Breast epithelium (tissue), 4 donors: Measurements from ENCODE around the gene PRICKLE2. TPM values are rescaled to one million over a fixed set of nuclear protein-coding genes. Genes with fewer than 3 reads are reported as not detected.

Experiments used
- DNase-seq, 2 donors: peaks; one replicate each; pipeline ENCODE4 v3.0.0-alpha.2; 2019; ENCODE audit warnings: low spot score in 2 of 2
- H3K27ac ChIP-seq, 2 donors: fragments of 200-600 bp; sonication (generic) in 1 of 2; one replicate each; pipeline ENCODE4 v1.5.1; 2016 to 2019; ENCODE audit warnings: mild to moderate bottlenecking in 1 of 2
- H3K27me3 ChIP-seq, 2 donors: fragments of 200-600 bp; sonication (generic) in 1 of 2; one replicate each; pipeline versions ENCODE4 v1.5.1 to v1.6.0; 2017 to 2019; ENCODE audit warnings: control low read depth in 1 of 2, mild to moderate bottlenecking in 1 of 2
- H3K36me3 ChIP-seq: fragments of 200-600 bp; one replicate; pipeline ENCODE4 v1.5.1; 2019
- H3K4me1 ChIP-seq, 2 donors: fragments of 200-600 bp; sonication (generic); one replicate each; pipeline ENCODE4 v1.5.1; 2016 to 2019; ENCODE audit warnings: control low read depth in 1 of 2
- H3K4me3 ChIP-seq, 3 donors: fragments of 200-600 bp; sonication (generic); 1 replicate in 2 of 3; 2 replicates in 1 of 3; pipeline ENCODE4 v1.5.1; 2016 to 2019; ENCODE audit warnings: mild to moderate bottlenecking in 3 of 3, moderate library complexity in 2 of 3
- H3K9me3 ChIP-seq, 2 donors: fragments of 200-600 bp; sonication (generic) in 1 of 2; one replicate each; pipeline ENCODE4 v1.5.1; 2016 to 2019; ENCODE audit warnings: control low read depth in 1 of 2
- CTCF ChIP-seq, 3 donors: fragments of 450-650 bp; IDR thresholded peaks; one replicate each; pipeline ENCODE4 v1.5.1; 2016 to 2017; ENCODE audit warnings: antibody characterized with exemption in 3 of 3, mild to moderate bottlenecking in 3 of 3, moderate library complexity in 3 of 3
- POLR2A ChIP-seq: fragments of 450-650 bp; IDR thresholded peaks from one replicate; pipeline ENCODE4 v1.6.1; 2016; ENCODE audit warnings: antibody characterized with exemption, mild to moderate bottlenecking, moderate library complexity
- POLR2AphosphoS5 ChIP-seq, 3 donors: sonication (generic); formaldehyde crosslinking; IDR thresholded peaks; one replicate each; pipeline ENCODE4 v1.6.1; 2017; ENCODE audit warnings: antibody characterized with exemption in 3 of 3
- intact Hi-C: fragments of 100-400 bp; cut with DNase I; formaldehyde crosslinking; loops from one replicate; pipeline ENCODE4 v1.15.1; 2023; ENCODE audit warnings: low total_unique reads
- total RNA-seq, 3 donors: library from RNA; depleted of rRNA; stranded (reverse); fragments of >200 nt; gene quantifications; one replicate each; pipeline ENCODE4 v1.1.0, GENCODE V29; 2016

PRICKLE2 gene
- total RNA-seq, 3 donors from 2014 or later: 35.1 to 72.5 (median 44.5) TPM

GRCh38 chr3:64158334-64158733 is 66.9 kb downstream of the PRICKLE2 start:
- no peak overlapping the region for H3K4me3 ChIP-seq
- no peaks in the 10 kb centered on the region for H3K36me3 ChIP-seq
- peaks cover 0 to 4% of the 10 kb centered on the region in 2 donors for H3K4me1 ChIP-seq
- DNase-seq: peak; percentile 61 to 70
- H3K27me3 ChIP-seq: no peaks in the 10 kb centered on the region
- no peaks in the 10 kb centered on the region for H3K9me3 ChIP-seq
- intact Hi-C loops: no loop called here
- TF ChIP-seq CTCF (IDR thresholded peaks at IDR 0.05) (no peak), POLR2AphosphoS5 (IDR thresholded peaks at IDR 0.05) (peak in 1 of 3 donors; percentile 49)
- H3K27ac ChIP-seq: peak overlapping the region; percentile 84

DNA sequence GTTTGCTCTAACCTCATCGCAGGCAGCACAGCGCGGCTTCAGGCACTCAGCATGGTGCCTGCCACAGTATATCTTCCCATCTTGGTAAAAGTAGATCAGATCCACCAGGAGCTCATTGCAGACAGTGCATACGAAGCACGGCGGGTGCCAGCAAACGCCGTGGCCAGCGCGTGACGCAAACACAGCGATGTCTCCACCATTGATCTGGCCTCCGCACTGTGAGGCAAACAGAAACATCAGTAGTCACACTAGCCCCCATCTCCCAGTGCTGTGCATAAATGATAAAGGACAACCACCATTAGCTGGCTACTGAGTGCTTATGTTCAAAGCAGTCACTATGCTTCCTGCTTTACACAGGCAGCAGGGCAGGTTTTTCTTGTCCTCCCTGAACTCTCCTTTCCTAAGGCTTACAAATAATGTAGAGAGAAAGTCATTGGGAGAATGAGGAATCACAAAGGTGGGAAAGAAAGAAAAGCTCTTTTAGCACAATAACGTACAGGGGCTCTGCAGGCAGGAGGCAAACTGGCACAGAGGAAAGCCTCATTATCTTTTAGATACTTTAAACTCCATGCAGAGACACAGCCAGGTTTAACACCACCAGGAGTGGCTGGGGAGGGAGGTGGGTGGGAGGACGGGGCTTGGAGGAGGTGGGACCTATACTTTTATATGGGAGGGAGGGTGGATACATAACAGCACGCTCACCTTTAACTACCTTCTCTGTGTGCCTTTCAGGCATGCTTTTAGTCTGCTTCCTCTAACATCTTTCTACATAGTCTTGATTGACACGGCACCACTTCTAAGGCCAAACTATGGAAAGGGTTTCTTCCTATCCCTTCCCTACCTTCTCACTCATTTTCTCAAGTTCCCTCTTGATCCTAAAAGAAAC is 67.9 kb downstream of the PRICKLE2 start:
- peak in 1 of 2 donors; percentile 35 for DNase-seq
- H3K9me3 ChIP-seq: no peaks in the 10 kb centered on the region
- H3K4me3 ChIP-seq: peak overlapping the region in 1 of 3 donors; percentile 37
- H3K36me3 ChIP-seq: no peaks in the 10 kb centered on the region
- peaks cover 0 to 4% of the 10 kb centered on the region in 2 donors for H3K4me1 ChIP-seq
- TF ChIP-seq CTCF (IDR thresholded peaks at IDR 0.05) (no peak), POLR2A (no peak), POLR2AphosphoS5 (IDR thresholded peaks at IDR 0.05) (no peak)
- H3K27me3 ChIP-seq: no peaks in the 10 kb centered on the region
- intact Hi-C loops: no loop called here
- H3K27ac ChIP-seq: peak overlapping the region; percentile 84

- Histone ChIP-seq H3K27me3 (no peaks in the 10 kb centered on the region), H3K9me3 (no peaks in the 10 kb centered on the region), H3K4me3 (no peak overlapping the region), H3K4me1 (peaks cover 4% of the 10 kb centered on the region in 2 donors), H3K27ac (no peak overlapping the region), H3K36me3 (no peaks in the 10 kb centered on the region)
- DNase-seq: no peak
- intact Hi-C loops: loop anchor here (2.0 kb wide), 1 partner anchor 53 kb away; no protein-coding TSS in a partner anchor
- no peak for TF ChIP-seq POLR2AphosphoS5 (IDR thresholded peaks at IDR 0.05)
- TF ChIP-seq POLR2A: no peak
- TF ChIP-seq CTCF (IDR thresholded peaks at IDR 0.05): no peak
Measured at GRCh38 chr3:64155328-64155727, 69.9 kb downstream of the PRICKLE2 start.

GRCh38 chr3:64152676-64153466 is 72.4 kb downstream of the PRICKLE2 start:
- TF ChIP-seq POLR2A: no peak
- TF ChIP-seq POLR2AphosphoS5 (IDR thresholded peaks at IDR 0.05): no peak
- no peak for TF ChIP-seq CTCF (IDR thresholded peaks at IDR 0.05)
- H3K4me1 ChIP-seq: peaks cover 0 to 4% of the 10 kb centered on the region in 2 donors
- H3K4me3 ChIP-seq: no peak overlapping the region
- H3K27me3 ChIP-seq: no peaks in the 10 kb centered on the region
- H3K27ac ChIP-seq: no peak overlapping the region
- intact Hi-C loops: no loop called here
- no peaks in the 10 kb centered on the region for H3K9me3 ChIP-seq
- H3K36me3 ChIP-seq: no peaks in the 10 kb centered on the region
- no peak for DNase-seq

DNA sequence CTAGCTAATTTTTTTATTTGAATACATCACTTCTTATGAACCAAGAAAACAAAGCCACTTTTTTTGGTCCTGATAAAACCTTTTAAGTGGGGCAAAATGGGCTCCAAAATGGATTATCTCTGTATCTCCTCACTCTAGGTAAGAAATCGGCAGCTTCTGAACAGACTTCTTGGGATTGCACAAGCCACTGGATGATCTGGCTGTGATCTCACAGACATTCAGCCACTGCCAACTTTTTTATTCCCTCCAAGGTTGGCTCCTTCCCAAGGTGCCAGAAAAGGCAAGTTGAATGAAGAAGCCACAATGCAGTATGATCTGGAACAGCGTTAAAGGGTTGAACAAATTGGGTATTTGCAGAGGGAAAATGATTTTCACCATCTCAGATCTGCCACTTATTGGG is 73.2 kb downstream of the PRICKLE2 start:
- H3K9me3 ChIP-seq: no peaks in the 10 kb centered on the region
- TF ChIP-seq POLR2A: no peak
- no peak for TF ChIP-seq POLR2AphosphoS5 (IDR thresholded peaks at IDR 0.05)
- TF ChIP-seq CTCF (IDR thresholded peaks at IDR 0.05): no peak
- intact Hi-C loops: no loop called here

More for the DNA sequence above, 73.2 kb downstream of the PRICKLE2 start:
- H3K4me3 ChIP-seq: no peak overlapping the region
- H3K36me3 ChIP-seq: no peaks in the 10 kb centered on the region
- peaks cover 0 to 4% of the 10 kb centered on the region in 2 donors for H3K4me1 ChIP-seq
- no peak for DNase-seq
- H3K27ac ChIP-seq: peak overlapping the region; percentile 70 to 84
- no peaks in the 10 kb centered on the region for H3K27me3 ChIP-seq
